ENCODE measurements around the gene NEURL1. TPM values are rescaled to one million over a fixed set of nuclear protein-coding genes. Genes with fewer than 3 reads are reported as not detected.
"Not testable (repeated sequence)": the region's sequence is repeated elsewhere in the genome, so short reads cannot be mapped to it uniquely, and the experiment has no call there.

The NEURL1 gene
- total RNA-seq, 2 donors from 2014 or later: 0.37 to 0.48 TPM

GRCh38 chr10:103510791-103511752 lies 17.6 kb downstream of the NEURL1 start:
- intact Hi-C loops (cut with DNase I): no loop called here
- DNase-seq (ENCODE audit: low spot score): peak; percentile 24

- no peak for DNase-seq (ENCODE audit: low spot score)
- intact Hi-C loops (cut with DNase I): no loop called here
Measured at GRCh38 chr10:103512166-103512565, 18.7 kb downstream of the NEURL1 start.

- intact Hi-C loops (cut with DNase I): no loop called here
- DNase-seq (ENCODE audit: low spot score): peak; percentile 38
Measured at GRCh38 chr10:103512591-103513379, 19.3 kb downstream of the NEURL1 start.

- DNase-seq (ENCODE audit: low spot score): peak; percentile 61
- intact Hi-C loops (cut with DNase I): no loop called here
Measured at GRCh38 chr10:103513380-103514060, 20.0 kb downstream of the NEURL1 start.

GRCh38 chr10:103514244-103514643 lies 20.7 kb downstream of the NEURL1 start:
- intact Hi-C loops (cut with DNase I): no loop called here
- DNase-seq (ENCODE audit: low spot score): peak; percentile 52

GRCh38 chr10:103517234-103518085 lies 24.0 kb downstream of the NEURL1 start:
- DNase-seq (ENCODE audit: low spot score): peak; percentile 46
- intact Hi-C loops (cut with DNase I): no loop called here

GRCh38 chr10:103519798-103520197 lies 26.3 kb downstream of the NEURL1 start:
- DNase-seq (ENCODE audit: low spot score): peak; percentile 1
- intact Hi-C loops (cut with DNase I): no loop called here

- intact Hi-C loops (cut with DNase I): not testable (repeated sequence)
- DNase-seq (ENCODE audit: low spot score): peak; percentile 3
Measured at GRCh38 chr10:103522006-103522405, 28.5 kb downstream of the NEURL1 start.

GRCh38 chr10:103523683-103524082 lies 30.2 kb downstream of the NEURL1 start:
- intact Hi-C loops (cut with DNase I): no loop called here
- DNase-seq (ENCODE audit: low spot score): no peak

- no peak for DNase-seq (ENCODE audit: low spot score)
- intact Hi-C loops (cut with DNase I): no loop called here
Measured at GRCh38 chr10:103525901-103526300, 32.4 kb downstream of the NEURL1 start.

- intact Hi-C loops (cut with DNase I): not testable (repeated sequence)
- peak; percentile 5 for DNase-seq (ENCODE audit: low spot score)
Measured at GRCh38 chr10:103527476-103527875, 34.0 kb downstream of the NEURL1 start.

GRCh38 chr10:103528549-103528948 lies 35.0 kb downstream of the NEURL1 start:
- intact Hi-C loops (cut with DNase I): no loop called here
- DNase-seq (ENCODE audit: low spot score): no peak

GRCh38 chr10:103529539-103529938 lies 36.0 kb downstream of the NEURL1 start:
- DNase-seq (ENCODE audit: low spot score): no peak
- intact Hi-C loops (cut with DNase I): no loop called here

GRCh38 chr10:103533827-103534226 lies 40.3 kb downstream of the NEURL1 start:
- intact Hi-C loops (cut with DNase I): no loop called here
- DNase-seq (ENCODE audit: low spot score): peak; percentile 31

- DNase-seq (ENCODE audit: low spot score): peak; percentile 52
- intact Hi-C loops (cut with DNase I): no loop called here
Measured at GRCh38 chr10:103534621-103535498, 41.4 kb downstream of the NEURL1 start.

- intact Hi-C loops (cut with DNase I): no loop called here
- DNase-seq (ENCODE audit: low spot score): no peak
Measured at GRCh38 chr10:103535595-103535994, 42.1 kb downstream of the NEURL1 start.

GRCh38 chr10:103539751-103540150 lies 46.2 kb downstream of the NEURL1 start:
- intact Hi-C loops (cut with DNase I): no loop called here

GRCh38 chr10:103540722-103541121 lies 47.2 kb downstream of the NEURL1 start:
- intact Hi-C loops (cut with DNase I): no loop called here
- DNase-seq (ENCODE audit: low spot score): no peak

More at GRCh38 chr10:103539751-103540150, 46.2 kb downstream of the NEURL1 start:
- no peak for DNase-seq (ENCODE audit: low spot score)
